BJ (cell line): ENCODE measurements around the gene SAPCD1. TPM values are rescaled to one million over a fixed set of nuclear protein-coding genes. Genes with fewer than 3 reads are reported as not detected.

Experiments used
- CTCF ChIA-PET: fragments of 350-600 bp; formaldehyde crosslinking; extraction: SDS; loops from one replicate; lab custom pipeline; 2021; ENCODE audit warnings: antibody characterized with exemption, inconsistent platforms; lab: Yijun Ruan, JAX
- POLR2A ChIA-PET: fragments of 300-600 bp; sonication (Branson Sonifier 250); formaldehyde crosslinking; extraction: SDS; loops from one replicate; lab custom pipeline; 2021; ENCODE audit warnings: antibody characterized with exemption; lab: Charles Lee
- DNase-seq: peaks from one replicate; pipeline ENCODE4 v3.0.0-alpha.2; 2011; ENCODE audit warnings: low read depth
- H3K27me3 ChIP-seq: 2 replicates; pipeline ENCODE4 v1.6.0; 2011; ENCODE audit warnings: low read length; ENCODE audit not compliant: control insufficient read depth, insufficient read depth
- H3K36me3 ChIP-seq: 2 replicates; pipeline ENCODE4 v1.5.1; 2011; ENCODE audit warnings: low read length; ENCODE audit not compliant: control insufficient read depth, insufficient read depth
- H3K4me3 ChIP-seq: 2 replicates; pipeline ENCODE4 v1.5.1; 2011; ENCODE audit warnings: low read depth, mild to moderate bottlenecking, control low read depth, low read length
- CTCF ChIP-seq: IDR thresholded peaks from 2 replicates; pipeline ENCODE4 v1.5.1; 2011; ENCODE audit warnings: low read depth, mild to moderate bottlenecking, control low read depth, inconsistent platforms, low read length, moderate library complexity; ENCODE audit not compliant: insufficient read depth
- polyA plus RNA-seq: library from polyadenylated mRNA; depleted of rRNA; stranded (reverse); fragments of >200 nt; gene quantifications from 2 replicates; pipeline ENCODE4 v1.2.3, GENCODE V29; 2011

SAPCD1 gene
- polyA plus RNA-seq, 1 experiment = 1.2 TPM

DNA sequence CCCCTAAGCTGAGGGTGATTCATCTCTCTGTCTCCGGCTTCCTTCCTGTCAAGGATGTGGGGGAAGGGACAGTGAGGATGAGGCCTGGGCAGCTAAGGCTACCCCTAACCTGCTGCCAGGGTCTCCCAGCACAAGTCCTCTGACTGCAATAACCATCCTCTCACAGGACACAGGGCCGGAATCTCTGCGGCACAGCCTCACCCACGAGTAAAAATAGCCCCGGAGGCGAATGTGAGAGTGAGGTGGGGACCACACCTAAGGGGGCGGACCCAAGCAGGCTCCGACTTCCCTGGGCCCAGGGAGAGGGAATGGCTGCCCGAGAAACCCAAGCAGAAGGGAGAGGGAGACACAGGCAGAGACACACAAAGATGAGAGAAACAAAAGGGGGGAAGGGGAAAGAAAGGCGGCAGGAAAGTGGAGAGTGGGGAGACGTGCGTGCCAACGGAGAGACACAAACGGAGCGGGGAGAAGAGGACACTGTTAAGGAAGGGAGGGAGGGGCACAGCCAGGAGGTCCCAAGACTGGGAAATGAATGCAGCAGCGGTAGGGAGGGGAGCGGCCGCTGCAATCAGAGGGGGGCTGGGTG is 27.5 kb upstream of the SAPCD1 start:
- CTCF ChIA-PET = interaction anchor here (0.6 to 6.5 kb wide), 3 partner anchors 35 to 73 kb away, joined by 3 to 35 read pairs (median 4); no protein-coding TSS in a partner anchor
- no peaks in the 10 kb centered on the region for H3K27me3 ChIP-seq
- DNase-seq = no peak
- peak overlapping the region; percentile 90 for H3K4me3 ChIP-seq
- no peak for TF ChIP-seq CTCF
- peaks cover 20% of the 10 kb centered on the region for H3K36me3 ChIP-seq
- POLR2A ChIA-PET = no interaction called here

DNA sequence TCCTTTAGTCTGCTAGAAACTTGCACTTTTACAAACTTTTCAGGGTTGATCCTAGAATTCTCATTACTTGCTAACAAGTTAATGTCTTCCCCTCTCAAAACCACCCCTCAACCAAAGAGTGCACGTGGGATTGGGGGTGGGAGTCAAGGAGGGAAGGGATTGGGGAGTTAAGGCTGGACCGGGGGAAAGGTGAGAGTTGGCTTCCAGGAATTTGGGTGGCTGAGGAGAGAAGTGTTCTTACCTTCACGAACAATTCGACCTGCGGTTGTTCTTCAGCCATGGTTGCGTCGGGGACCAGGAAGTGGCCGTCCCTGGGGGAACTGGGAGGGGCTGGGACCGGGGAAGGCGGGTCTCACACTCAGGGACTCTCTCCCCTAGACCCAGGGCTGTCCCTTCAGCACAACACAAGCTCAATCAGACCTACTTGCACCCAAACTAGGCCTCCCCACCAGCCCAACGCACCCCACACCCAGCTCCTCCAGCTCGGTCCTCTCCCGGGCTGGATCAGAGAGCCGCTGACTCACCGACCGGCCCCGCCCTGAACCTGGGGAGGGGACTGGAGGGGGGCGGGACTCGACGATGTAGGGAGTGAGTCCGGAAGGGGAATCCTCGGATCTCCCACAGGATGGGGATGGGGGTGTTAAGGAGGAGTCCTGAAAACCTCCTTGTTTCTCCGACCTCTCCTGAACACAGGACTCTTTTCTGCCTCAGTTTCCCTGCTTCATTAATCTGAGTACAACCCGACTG is 26.3 kb upstream of the SAPCD1 start, which contains the start of gene CLIC1:
CLIC1 (minus strand) TSS at position 510 of the 747 bp plus-strand sequence; CDS start at position 280, 230 bp downstream.
- ChIA-PET POLR2A (interaction anchor here (0.6 kb wide), 2 partner anchors 34 to 107 kb away, joined by 3 to 12 read pairs; no protein-coding TSS in a partner anchor), CTCF (interaction anchor here (1.0 to 6.5 kb wide), 4 partner anchors 11 to 55 kb away, joined by 3 to 35 read pairs (median 9); partner anchors contain the start of gene LY6G5C)
- TF ChIP-seq CTCF = no peak
- no peaks in the 10 kb centered on the region for H3K27me3 ChIP-seq
- DNase-seq = peak; percentile 40
- H3K4me3 ChIP-seq = peak within 1 kb of the TSS; percentile 90
- peaks cover 15% of the 10 kb centered on the region for H3K36me3 ChIP-seq

DNA sequence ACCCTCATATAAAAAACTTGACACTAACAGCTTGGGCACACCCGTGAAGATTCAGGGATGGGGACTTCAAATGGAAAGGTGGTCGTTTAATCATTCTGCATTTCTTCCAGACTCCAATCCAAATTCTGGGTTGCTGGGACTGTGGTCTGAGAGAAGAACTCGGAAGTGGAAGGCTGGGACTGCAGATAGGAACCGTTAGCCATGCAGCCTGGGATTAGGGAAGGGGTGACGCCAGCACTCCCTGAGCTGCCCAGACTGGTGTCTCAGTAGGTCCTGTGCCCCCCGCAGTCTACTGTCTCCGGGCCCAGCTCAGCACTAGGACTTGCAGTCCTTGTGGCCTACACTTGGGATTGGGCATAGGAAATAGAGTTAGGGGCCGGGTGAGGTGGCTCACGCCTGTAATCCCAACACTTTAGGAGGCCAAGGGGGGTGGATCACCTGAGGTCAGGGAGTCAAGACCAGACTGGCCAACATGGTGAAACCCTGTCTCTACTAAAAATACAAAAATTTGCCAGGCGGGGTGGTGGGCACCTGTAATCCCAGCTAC is 25.6 kb upstream of the SAPCD1 start:
- no peak for DNase-seq
- peaks cover 11% of the 10 kb centered on the region for H3K36me3 ChIP-seq
- CTCF ChIA-PET = interaction anchor here (1.0 to 6.5 kb wide), 6 partner anchors 7 to 131 kb away, joined by 3 to 35 read pairs (median 5); partner anchors contain the start of gene LY6G5C

GRCh38 chr6:31737315-31737990 is 25.0 kb upstream of the SAPCD1 start:
- no peak for TF ChIP-seq CTCF
- POLR2A ChIA-PET = interaction anchor here (1.0 kb wide), 1 partner anchor 7 kb away, joined by 6 read pairs; no protein-coding TSS in a partner anchor
- CTCF ChIA-PET = interaction anchor here (0.6 to 6.5 kb wide), 8 partner anchors 8 to 131 kb away, joined by 3 to 35 read pairs (median 3); partner anchors contain the start of gene LY6G5C
- DNase-seq = no peak
- no peak overlapping the region for H3K4me3 ChIP-seq
- H3K36me3 ChIP-seq = peaks cover 9% of the 10 kb centered on the region
- no peaks in the 10 kb centered on the region for H3K27me3 ChIP-seq

More for the DNA sequence above, 25.6 kb upstream of the SAPCD1 start:
- Histone ChIP-seq H3K27me3 (no peaks in the 10 kb centered on the region), H3K4me3 (peak overlapping the region; percentile 90)
- POLR2A ChIA-PET = interaction anchor here (0.6 kb wide), 1 partner anchor 33 kb away, joined by 3 read pairs; no protein-coding TSS in a partner anchor
- TF ChIP-seq CTCF = no peak
